Heart left ventricle (tissue), 16 donors: ENCODE data around the gene MBP. TPM values are rescaled to one million over a fixed set of nuclear protein-coding genes. Genes with fewer than 3 reads are reported as not detected.

Experiments used
- ATAC-seq, 4 donors: fragments of 200-7000 bp; cut with Tn5 transposase; one replicate each; pipeline ENCODE4 v1.9.1; 2020 to 2022; ENCODE audit warnings: moderate library complexity in 4 of 4, mild to moderate bottlenecking in 3 of 4, moderate number of reproducible peaks in 1 of 4
- DNase-seq, 5 donors: peaks; one replicate each; pipeline ENCODE4 v3.0.0-alpha.2; 2020
- H3K27ac ChIP-seq, 12 donors: fragments of 200-600 bp; sonication (generic) in 4 of 12; one replicate each; pipeline versions ENCODE4 v1.5.0 to v1.8.0; 2016 to 2022; ENCODE audit warnings: mild to moderate bottlenecking in 2 of 12
- H3K27me3 ChIP-seq, 9 donors: fragments of 200-600 bp; sonication (generic) in 2 of 9; one replicate each; pipeline versions ENCODE4 v1.5.1 to v1.8.0; 2016 to 2022; ENCODE audit warnings: mild to moderate bottlenecking in 3 of 9
- H3K36me3 ChIP-seq, 9 donors: fragments of 200-600 bp; sonication (generic) in 2 of 9; one replicate each; pipeline versions ENCODE4 v1.5.0 to v1.8.0; 2018 to 2022; ENCODE audit warnings: mild to moderate bottlenecking in 2 of 9
- H3K4me1 ChIP-seq, 12 donors: fragments of 200-600 bp; sonication (generic) in 4 of 12; one replicate each; pipeline versions ENCODE4 v1.5.0 to v1.8.0; 2016 to 2022; ENCODE audit warnings: mild to moderate bottlenecking in 3 of 12
- H3K4me3 ChIP-seq, 12 donors: fragments of 200-600 bp; sonication (generic) in 4 of 12; one replicate each; pipeline versions ENCODE4 v1.5.0 to v1.8.0; 2017 to 2022; ENCODE audit warnings: mild to moderate bottlenecking in 9 of 12, moderate library complexity in 4 of 12
- H3K9me3 ChIP-seq, 12 donors: fragments of 200-600 bp; sonication (generic) in 4 of 12; one replicate each; pipeline versions ENCODE4 v1.5.0 to v1.8.0; 2016 to 2022; ENCODE audit warnings: mild to moderate bottlenecking in 1 of 12
- CTCF ChIP-seq, 12 donors: fragments of 200-600 bp; sonication (generic) in 4 of 12; IDR thresholded peaks; one replicate each; pipeline versions ENCODE4 v1.5.0 to v1.8.0; 2018 to 2022; ENCODE audit warnings: antibody characterized with exemption in 12 of 12, mild to moderate bottlenecking in 5 of 12
- POLR2A ChIP-seq, 2 donors: fragments of 450-650 bp; IDR thresholded peaks; one replicate each; pipeline ENCODE4 v1.6.1; 2017; ENCODE audit warnings: antibody characterized with exemption in 2 of 2, mild to moderate bottlenecking in 2 of 2, moderate library complexity in 2 of 2
- WGBS, 4 donors: extraction: QIAGEN DNeasy Blood & Tissue Kit in 2 of 4; methylation state at CpG; one replicate each; pipeline versions ENCODE4 v1.1.5 to v1.1.7; 2013 to 2018; 5-methylcytosine and 5-hydroxymethylcytosine counted together
- intact Hi-C, 10 donors: fragments of 100-400 bp; cut with DNase I; formaldehyde crosslinking; loops; one replicate each; pipeline versions ENCODE4 v1.11.1 to v1.14.2; 2022
- polyA plus RNA-seq, 2 donors: library from polyadenylated mRNA; stranded (reverse); fragments of 200-250 nt; gene quantifications; one replicate each; pipeline ENCODE4 v1.2.3, GENCODE V29; 2013
- total RNA-seq, 9 donors: library from RNA; depleted of rRNA in 2 of 9; stranded (reverse); fragments of >200 nt in 2 of 9; fragmentation: NEBNext Ultra II Directional in 3 of 9; extraction: Animal tissue kit (Norgen Biotek cat#: 25700) in 3 of 9; gene quantifications; one replicate each; pipeline versions ENCODE4 v1.1.0 to v1.2.4, GENCODE V29; 2016 to 2023
- donor health status: ischemic (EF 13 %, LVEDD 7.1; RV severe dilation, severe dysfunction).
- donor health status: healthy with polysubstance abuse.
- donor health status: DM: no; HTN: yes; CAD: no.
- donor health status: DM: no; HTN: no; CAD: no.
- donor health status: ischemic (EF 25% LVEDD 6.9; RV normal size, moderate dysfunction).
- donor health status: ischemic (EF 25% LVEDD 5.7; RV mildly dilated, moderate dysfunction).
- donor health status: healthy.
- donor health status: DM: yes; HTN: yes; CAD: no.
- donor health status: ischemic (EF 35%, LVEDD 5.7; RV mildly dilated, moderate dysfunction).
- donor health status: nonischemic (EF 11% LVEDD 7.7; RV severe dilation, severe dysfunction).
- donor health status: DM: yes; HTN: yes; CAD: no.
- donor health status: PGD.
- donor health status: ischemic (EF 29% LVEDD 5.4; RV normal size, mild dysfunction).
- donor health status: nonischemic (EF 23%, LVEDD 6.1; RV moderate dilation, normal function).

MBP gene
- total and polyA plus RNA-seq, 11 donors: 7.7 to 93.0 (median 31.8) TPM

DNA sequence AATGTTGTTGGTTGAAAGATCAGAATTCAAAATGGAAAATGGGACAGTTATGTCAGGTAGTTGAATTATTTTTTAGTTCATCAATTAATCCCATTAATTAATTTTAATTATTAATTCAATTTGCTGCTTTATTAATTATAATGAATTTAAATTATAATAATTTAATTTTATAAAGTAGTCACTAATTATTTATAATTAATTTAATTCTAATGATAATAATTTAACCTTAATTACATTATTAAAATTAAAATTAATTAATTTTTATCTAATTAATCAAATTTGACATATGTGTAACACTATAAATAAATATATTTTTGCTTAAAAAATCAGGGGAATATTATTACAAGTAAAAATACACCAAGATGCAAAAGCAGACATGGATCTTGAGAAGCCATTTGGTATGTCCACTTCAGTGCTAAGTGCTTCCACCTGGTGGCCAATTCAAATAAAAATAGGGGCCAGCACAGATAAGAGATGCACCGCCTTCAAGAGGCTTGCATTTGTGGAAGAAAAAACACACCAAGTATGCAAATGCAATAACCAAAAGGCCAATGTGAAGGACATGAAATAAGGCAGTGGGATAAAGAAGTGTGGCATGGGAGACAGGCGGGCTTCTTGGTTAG lies 73.2 kb downstream of the MBP start:
- Histone ChIP-seq H3K27ac (peak overlapping the region in 4 of 12 donors; percentile 55 to 88 (median 73)), H3K4me1 (peaks cover 0 to 96% (median 47%) of the 10 kb centered on the region in 12 donors), H3K36me3 (peaks cover 0 to 4% (median 1%) of the 10 kb centered on the region in 9 donors), H3K9me3 (no peaks in the 10 kb centered on the region), H3K27me3 (no peaks in the 10 kb centered on the region), H3K4me3 (no peak overlapping the region)
- intact Hi-C loops: loop anchor here in 8 of 10 donors (5.0 to 10.0 kb wide), 7 partner anchors 47 to 593 kb away; partner anchors contain the start of gene ZNF236 (in 1 of the 8)
- DNase-seq (no peak), ATAC-seq (no peak)
- TF ChIP-seq POLR2A (IDR thresholded peaks at IDR 0.05) (no peak), CTCF (IDR thresholded peaks at IDR 0.05) (peak; percentile 34 to 62 (median 51))
- WGBS, 4 donors: 72 to 81% (median 76%) methylated on average over 2 of the region's 2 CpGs

GRCh38 chr18:77058290-77058835 lies 74.2 kb downstream of the MBP start:
- Histone ChIP-seq H3K27me3 (no peaks in the 10 kb centered on the region), H3K4me1 (peaks cover 0 to 96% (median 54%) of the 10 kb centered on the region in 12 donors), H3K27ac (peak overlapping the region in 11 of 12 donors; percentile 24 to 88 (median 69)), H3K36me3 (peaks cover 0 to 4% (median 0%) of the 10 kb centered on the region in 9 donors), H3K9me3 (no peaks in the 10 kb centered on the region), H3K4me3 (peak overlapping the region in 2 of 12 donors; percentile 2 to 24)
- ATAC-seq: peak in 1 of 4 donors; percentile 5
- intact Hi-C loops: loop anchor here in 8 of 10 donors (5.0 to 10.0 kb wide), 7 partner anchors 46 to 594 kb away; partner anchors contain the start of gene ZNF236 (in 1 of the 8)
- no peak for TF ChIP-seq POLR2A (IDR thresholded peaks at IDR 0.05)
- TF ChIP-seq CTCF (IDR thresholded peaks at IDR 0.05): no peak
- 54 to 73% (median 72%) methylated on average over 7 to 32 of the region's 32 CpGs for WGBS, 4 donors
- DNase-seq: peak; percentile 71 to 83 (median 77)

DNA sequence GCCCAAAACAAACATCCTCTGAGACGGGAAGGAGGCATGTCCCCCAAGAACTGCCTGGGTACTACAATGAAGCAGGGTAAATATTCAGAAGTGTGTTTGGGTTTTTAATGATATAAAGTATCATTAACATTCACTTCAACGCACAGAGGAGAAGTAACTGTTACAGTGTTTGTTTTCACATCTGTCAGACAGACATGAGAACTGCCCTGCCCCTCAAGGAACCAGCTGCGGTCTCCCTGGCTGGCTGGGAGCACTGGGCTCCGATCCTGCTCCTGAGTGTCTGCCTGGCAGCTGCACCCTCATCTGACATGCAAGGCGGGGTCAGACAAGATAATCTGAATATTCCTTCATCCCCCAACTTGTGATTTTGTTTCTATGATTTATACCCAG lies 75.6 kb downstream of the MBP start:
- DNase-seq (peak in 4 of 5 donors; percentile 49 to 77 (median 69)), ATAC-seq (peak in 3 of 4 donors; percentile 29 to 44 (median 39))
- H3K27me3 ChIP-seq: no peaks in the 10 kb centered on the region
- H3K27ac ChIP-seq: peak overlapping the region; percentile 53 to 99 (median 78)
- WGBS, 4 donors: 37 to 51% (median 49%) methylated on average over 5 of the region's 5 CpGs
- intact Hi-C loops: loop anchor here in 8 of 10 donors (2.0 to 10.0 kb wide), 8 partner anchors 45 to 595 kb away; partner anchors contain the start of gene ZNF236 (in 1 of the 8)
- H3K4me3 ChIP-seq: peak overlapping the region in 2 of 12 donors; percentile 15 to 20
- TF ChIP-seq POLR2A (IDR thresholded peaks at IDR 0.05) (no peak), CTCF (IDR thresholded peaks at IDR 0.05) (no peak)
- peaks cover 0 to 4% (median 0%) of the 10 kb centered on the region in 9 donors for H3K36me3 ChIP-seq
- peaks cover 0 to 96% (median 53%) of the 10 kb centered on the region in 12 donors for H3K4me1 ChIP-seq
- H3K9me3 ChIP-seq: no peaks in the 10 kb centered on the region
